Measurements from ENCODE around the gene MDGA2.
"Not testable (repeated sequence)": the region's sequence is repeated elsewhere in the genome, so short reads cannot be mapped to it uniquely, and the experiment has no call there.

MDGA2 gene

GRCh38 chr14:47675466-47676314 is at the start of gene MDGA2:
Gene MDGA2, minus strand, starts transcription at chr14:47675605.
- DNase-seq: no peak

GRCh38 chr14:47722929-47723693 is 47.7 kb upstream of the MDGA2 start:
- no peak for DNase-seq

- no peak for DNase-seq
Observed at GRCh38 chr14:47720281-47720680, 44.9 kb upstream of the MDGA2 start.

- no peak for DNase-seq
Observed at GRCh38 chr14:47715330-47715729, 39.9 kb upstream of the MDGA2 start.

- no peak for DNase-seq
Observed at GRCh38 chr14:47710581-47710980, 35.2 kb upstream of the MDGA2 start.

GRCh38 chr14:47705683-47706082 is 30.3 kb upstream of the MDGA2 start:
- no peak for DNase-seq

GRCh38 chr14:47691829-47692228 is 16.4 kb upstream of the MDGA2 start:
- DNase-seq: no peak

GRCh38 chr14:47678993-47679392 is 3.6 kb upstream of the MDGA2 start:
- no peak for DNase-seq

GRCh38 chr14:47678157-47678556 is 2.8 kb upstream of the MDGA2 start:
- no peak for DNase-seq

GRCh38 chr14:47676315-47676617 is 861 bp upstream of the MDGA2 start:
- no peak for DNase-seq

GRCh38 chr14:47674543-47675465 is 601 bp downstream of the MDGA2 start:
- DNase-seq: no peak

- no peak for DNase-seq
Observed at GRCh38 chr14:47674148-47674542, 1.3 kb downstream of the MDGA2 start.

GRCh38 chr14:47665337-47666134 is 9.9 kb downstream of the MDGA2 start:
- DNase-seq: no peak

GRCh38 chr14:47662466-47662865 is 12.9 kb downstream of the MDGA2 start:
- no peak for DNase-seq

GRCh38 chr14:47660158-47660557 is 15.2 kb downstream of the MDGA2 start:
- no peak for DNase-seq

GRCh38 chr14:47658041-47658440 is 17.4 kb downstream of the MDGA2 start:
- no peak for DNase-seq

GRCh38 chr14:47657143-47657542 is 18.3 kb downstream of the MDGA2 start:
- no peak for DNase-seq

- no peak for DNase-seq
Observed at GRCh38 chr14:47651337-47651736, 24.1 kb downstream of the MDGA2 start.

- DNase-seq: no peak
Observed at GRCh38 chr14:47637753-47638152, 37.7 kb downstream of the MDGA2 start.

- DNase-seq: no peak
Observed at GRCh38 chr14:47626151-47627035, 49.0 kb downstream of the MDGA2 start.

- DNase-seq: not testable (repeated sequence)
Observed at GRCh38 chr14:47624126-47624525, 51.3 kb downstream of the MDGA2 start.

Data from CD4-positive, alpha-beta T cell treated with Interleukin-4 for 1 hour (primary cell).